ENCODE measurements around the gene MYH11.
A peak's percentile ranks its signal among the peaks of the same experiment; 100 is the strongest.
"Not testable (repeated sequence)": the region's sequence is repeated elsewhere in the genome, so short reads cannot be mapped to it uniquely, and the experiment has no call there.

MYH11 gene

GRCh38 chr16:15870011-15870410, 13.2 kb upstream of the MYH11 start:
- in situ Hi-C loops (cut with HindIII; ENCODE audit: low pct_unique_long_range_greater_than_20kb, low sequenced_read_pairs), result no loop called here
- no peak for TF ChIP-seq JUND (IDR thresholded peaks at IDR 0.05; ENCODE audit: low read depth)
- no peak for DNase-seq (ENCODE audit: low read depth in 1 of 2, low spot score in 1 of 2)

DNA sequence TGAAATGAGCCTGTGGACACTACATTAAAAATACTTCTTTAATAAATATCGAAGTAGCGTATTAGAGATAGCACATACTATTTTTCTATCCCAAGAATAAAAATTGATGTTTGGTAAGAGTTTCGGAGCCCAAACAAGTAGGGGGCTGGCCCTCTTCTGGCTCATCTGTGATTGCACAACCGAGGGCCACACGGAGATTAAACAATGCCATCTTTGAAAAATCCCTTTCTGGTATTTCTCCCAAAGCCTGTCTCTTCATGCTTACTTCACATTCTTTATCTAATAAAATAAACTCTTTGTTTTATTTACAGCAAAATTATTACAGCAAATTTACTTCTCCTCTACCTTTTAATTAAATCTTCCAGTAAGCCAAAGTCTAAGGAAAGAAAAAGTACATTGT, 9.6 kb upstream of the MYH11 start:
- in situ Hi-C loops (cut with HindIII; ENCODE audit: low pct_unique_long_range_greater_than_20kb, low sequenced_read_pairs), result no loop called here
- no peak for DNase-seq (ENCODE audit: low read depth in 1 of 2, low spot score in 1 of 2)
- no peak for TF ChIP-seq JUND (IDR thresholded peaks at IDR 0.05; ENCODE audit: low read depth)

DNA sequence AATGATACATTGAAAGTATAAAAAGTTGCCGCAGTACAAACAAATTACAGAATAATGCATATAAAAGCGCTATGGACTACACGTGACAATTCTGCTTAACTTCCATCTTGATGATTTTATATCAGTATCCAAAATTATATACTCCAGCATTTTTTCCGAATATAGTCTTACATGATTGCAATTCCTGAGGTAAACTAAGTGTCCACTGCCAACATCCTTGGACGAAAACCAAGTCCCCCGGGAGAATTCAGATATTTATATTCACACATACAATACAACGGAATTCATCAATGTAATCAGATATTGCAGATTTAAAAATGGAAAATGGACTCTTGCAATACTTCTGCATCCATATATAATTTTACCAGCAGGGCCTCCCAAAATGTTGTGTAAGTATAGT, 8.9 kb upstream of the MYH11 start:
- no peak for TF ChIP-seq JUND (IDR thresholded peaks at IDR 0.05; ENCODE audit: low read depth)
- no peak for DNase-seq (ENCODE audit: low read depth in 1 of 2, low spot score in 1 of 2)
- in situ Hi-C loops (cut with HindIII; ENCODE audit: low pct_unique_long_range_greater_than_20kb, low sequenced_read_pairs), result no loop called here

DNA sequence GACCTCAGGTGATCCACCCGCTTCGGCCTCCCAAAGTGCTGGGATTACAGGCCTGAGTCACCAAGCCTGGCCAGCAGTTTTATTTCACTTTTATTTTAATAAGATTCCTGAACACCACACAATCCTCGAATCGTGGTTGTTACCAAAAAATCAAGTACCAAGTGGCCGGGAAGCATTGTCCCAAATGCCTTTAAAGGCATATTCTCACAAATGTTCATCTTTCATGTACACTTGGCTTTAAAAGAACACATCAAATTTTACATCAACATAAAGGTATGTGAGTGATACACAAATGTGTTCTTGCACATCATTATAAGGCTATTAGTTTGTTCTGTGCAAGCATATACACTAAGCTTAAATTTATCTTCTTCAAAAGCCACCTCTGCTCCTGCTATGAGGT, 8.1 kb upstream of the MYH11 start:
- TF ChIP-seq JUND (IDR thresholded peaks at IDR 0.05; ENCODE audit: low read depth), result no peak
- in situ Hi-C loops (cut with HindIII; ENCODE audit: low pct_unique_long_range_greater_than_20kb, low sequenced_read_pairs), result no loop called here
- DNase-seq (ENCODE audit: low read depth in 1 of 2, low spot score in 1 of 2), result no peak

DNA sequence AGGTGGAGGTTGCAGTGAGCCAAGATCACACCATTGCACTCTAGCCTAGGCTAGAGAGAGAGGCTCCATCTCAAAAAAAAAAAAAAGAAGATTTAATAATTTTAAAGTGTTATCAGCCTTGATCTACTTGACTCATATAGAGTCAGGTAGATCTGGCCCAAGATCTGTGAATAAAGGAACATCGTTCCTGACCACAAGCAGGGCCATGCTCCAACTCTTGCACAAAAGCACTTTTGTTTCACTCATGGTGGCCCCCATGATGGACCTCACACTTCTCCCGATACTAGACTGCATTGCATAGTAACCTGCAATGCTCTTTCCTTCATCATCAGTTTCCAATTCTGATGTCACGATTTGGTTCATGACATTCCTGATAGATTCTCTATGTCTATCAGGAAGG, 5.2 kb upstream of the MYH11 start:
- TF ChIP-seq JUND (IDR thresholded peaks at IDR 0.05; ENCODE audit: low read depth), result no peak
- no peak for DNase-seq (ENCODE audit: low read depth in 1 of 2, low spot score in 1 of 2)
- in situ Hi-C loops (cut with HindIII; ENCODE audit: low pct_unique_long_range_greater_than_20kb, low sequenced_read_pairs), result no loop called here

GRCh38 chr16:15858921-15859668, 2.3 kb upstream of the MYH11 start:
- no peak for DNase-seq (ENCODE audit: low read depth in 1 of 2, low spot score in 1 of 2)
- no peak for TF ChIP-seq JUND (IDR thresholded peaks at IDR 0.05; ENCODE audit: low read depth)
- in situ Hi-C loops (cut with HindIII; ENCODE audit: low pct_unique_long_range_greater_than_20kb, low sequenced_read_pairs), result no loop called here

- TF ChIP-seq JUND (IDR thresholded peaks at IDR 0.05; ENCODE audit: low read depth), result no peak
- in situ Hi-C loops (cut with HindIII; ENCODE audit: low pct_unique_long_range_greater_than_20kb, low sequenced_read_pairs), result no loop called here
- no peak for DNase-seq (ENCODE audit: low read depth in 1 of 2, low spot score in 1 of 2)
Observed at GRCh38 chr16:15857724-15858560, 1.1 kb upstream of the MYH11 start.

GRCh38 chr16:15856182-15856581, 646 bp downstream of the MYH11 start:
- TF ChIP-seq JUND (IDR thresholded peaks at IDR 0.05; ENCODE audit: low read depth), result no peak
- no peak for DNase-seq (ENCODE audit: low read depth in 1 of 2, low spot score in 1 of 2)
- in situ Hi-C loops (cut with HindIII; ENCODE audit: low pct_unique_long_range_greater_than_20kb, low sequenced_read_pairs), result no loop called here

DNA sequence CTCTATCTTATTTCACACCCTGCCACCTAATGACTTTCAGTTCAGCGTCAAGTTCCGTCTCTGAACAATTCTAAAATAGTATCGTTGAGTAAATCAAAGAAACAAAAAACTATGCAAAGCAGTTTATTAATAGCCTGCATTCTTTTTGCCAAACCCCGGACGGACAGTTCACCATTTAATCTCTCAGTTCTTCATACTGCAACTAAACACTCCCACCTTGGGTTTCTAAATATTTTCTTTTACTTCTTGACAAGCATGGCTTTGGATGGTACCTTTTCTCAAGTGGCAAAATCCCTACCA, 1.2 kb downstream of the MYH11 start:
- no peak for DNase-seq (ENCODE audit: low read depth in 1 of 2, low spot score in 1 of 2)
- no peak for TF ChIP-seq JUND (IDR thresholded peaks at IDR 0.05; ENCODE audit: low read depth)
- in situ Hi-C loops (cut with HindIII; ENCODE audit: low pct_unique_long_range_greater_than_20kb, low sequenced_read_pairs), result no loop called here

GRCh38 chr16:15854906-15855703, 1.7 kb downstream of the MYH11 start:
- no peak for TF ChIP-seq JUND (IDR thresholded peaks at IDR 0.05; ENCODE audit: low read depth)
- no peak for DNase-seq (ENCODE audit: low read depth in 1 of 2, low spot score in 1 of 2)
- in situ Hi-C loops (cut with HindIII; ENCODE audit: low pct_unique_long_range_greater_than_20kb, low sequenced_read_pairs), result no loop called here

GRCh38 chr16:15854061-15854460, 2.8 kb downstream of the MYH11 start:
- no peak for TF ChIP-seq JUND (IDR thresholded peaks at IDR 0.05; ENCODE audit: low read depth)
- peak in 1 of 2 experiments; percentile 28 for DNase-seq (ENCODE audit: low read depth in 1 of 2, low spot score in 1 of 2)
- in situ Hi-C loops (cut with HindIII; ENCODE audit: low pct_unique_long_range_greater_than_20kb, low sequenced_read_pairs), result no loop called here

GRCh38 chr16:15853021-15853420, 3.8 kb downstream of the MYH11 start:
- no peak for TF ChIP-seq JUND (IDR thresholded peaks at IDR 0.05; ENCODE audit: low read depth)
- in situ Hi-C loops (cut with HindIII; ENCODE audit: low pct_unique_long_range_greater_than_20kb, low sequenced_read_pairs), result no loop called here
- no peak for DNase-seq (ENCODE audit: low read depth in 1 of 2, low spot score in 1 of 2)

DNA sequence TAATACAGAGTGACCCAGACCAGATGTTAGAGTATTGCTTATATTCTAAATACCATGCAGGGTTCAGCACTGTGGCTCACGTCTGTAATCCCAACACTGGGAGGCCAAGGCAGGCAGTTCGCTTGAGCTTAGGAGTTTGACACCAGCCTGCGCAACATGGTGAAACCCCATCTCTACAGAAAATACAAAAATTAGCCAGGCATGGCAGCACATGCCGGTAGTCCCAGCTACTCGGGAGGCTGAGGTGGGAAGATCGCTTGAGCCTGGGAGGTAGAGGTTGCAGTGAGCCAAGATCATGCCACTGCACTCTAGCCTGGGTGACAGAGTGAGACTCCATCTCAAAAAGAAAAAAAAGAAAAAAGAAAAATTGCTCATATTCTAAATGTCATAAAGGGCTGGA, 6.3 kb downstream of the MYH11 start:
- in situ Hi-C loops (cut with HindIII; ENCODE audit: low pct_unique_long_range_greater_than_20kb, low sequenced_read_pairs); DNase-seq (ENCODE audit: low read depth in 1 of 2, low spot score in 1 of 2): not testable (repeated sequence)

Data from T47D (cell line).